ENCODE data around the gene CCDC120. TPM values are rescaled to one million over a fixed set of nuclear protein-coding genes. Genes with fewer than 3 reads are reported as not detected.
A peak's percentile ranks its signal among the peaks of the same experiment; 100 is the strongest.

Gene CCDC120
- total RNA-seq, 4 donors from 2014 or later: 0.07 to 0.55 (median 0.40) TPM

DNA sequence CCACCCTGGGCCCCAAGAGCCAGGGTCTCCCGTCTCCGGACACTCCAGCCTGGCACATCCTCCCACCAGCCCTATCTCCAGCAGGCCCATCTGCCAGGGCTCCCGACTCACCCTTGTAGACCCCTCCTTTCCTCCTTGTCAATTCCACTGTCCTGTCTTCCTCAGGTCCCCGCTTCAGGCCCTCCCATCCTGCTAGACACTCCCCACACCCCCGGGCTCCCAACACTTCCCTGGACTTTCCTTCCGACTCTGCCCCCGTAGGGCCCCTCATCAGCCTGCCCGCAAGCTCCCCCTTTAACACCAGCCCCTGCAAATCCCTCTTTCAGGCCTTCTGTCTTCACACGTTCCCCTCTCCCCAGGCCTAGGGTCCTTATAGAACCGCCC is 13.9 kb downstream of the CCDC120 start:
- DNase-seq (no peak), ATAC-seq (no peak)
- H3K27ac ChIP-seq: no peak overlapping the region
- in situ Hi-C loops (cut with MboI; ENCODE audit: low sequenced_read_pairs in 4 of 4) (no loop called here), intact Hi-C loops (cut with DNase I; ENCODE audit: low total_unique reads) (no loop called here)
- no peaks in the 10 kb centered on the region for H3K27me3 ChIP-seq
- H3K36me3 ChIP-seq: peaks cover 0 to 18% of the 10 kb centered on the region in 2 donors
- H3K4me3 ChIP-seq: peak overlapping the region; percentile 9 to 63 (median 22)
- TF ChIP-seq POLR2A (IDR thresholded peaks at IDR 0.05): no peak
- TF ChIP-seq, protein P1, sequence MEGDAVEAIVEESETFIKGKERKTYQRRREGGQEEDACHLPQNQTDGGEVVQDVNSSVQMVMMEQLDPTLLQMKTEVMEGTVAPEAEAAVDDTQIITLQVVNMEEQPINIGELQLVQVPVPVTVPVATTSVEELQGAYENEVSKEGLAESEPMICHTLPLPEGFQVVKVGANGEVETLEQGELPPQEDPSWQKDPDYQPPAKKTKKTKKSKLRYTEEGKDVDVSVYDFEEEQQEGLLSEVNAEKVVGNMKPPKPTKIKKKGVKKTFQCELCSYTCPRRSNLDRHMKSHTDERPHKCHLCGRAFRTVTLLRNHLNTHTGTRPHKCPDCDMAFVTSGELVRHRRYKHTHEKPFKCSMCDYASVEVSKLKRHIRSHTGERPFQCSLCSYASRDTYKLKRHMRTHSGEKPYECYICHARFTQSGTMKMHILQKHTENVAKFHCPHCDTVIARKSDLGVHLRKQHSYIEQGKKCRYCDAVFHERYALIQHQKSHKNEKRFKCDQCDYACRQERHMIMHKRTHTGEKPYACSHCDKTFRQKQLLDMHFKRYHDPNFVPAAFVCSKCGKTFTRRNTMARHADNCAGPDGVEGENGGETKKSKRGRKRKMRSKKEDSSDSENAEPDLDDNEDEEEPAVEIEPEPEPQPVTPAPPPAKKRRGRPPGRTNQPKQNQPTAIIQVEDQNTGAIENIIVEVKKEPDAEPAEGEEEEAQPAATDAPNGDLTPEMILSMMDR (IDR thresholded peaks at IDR 0.05 in 4 of 5, conservative IDR thresholded peaks at IDR 0.05 in 1 of 5): no peak
- H3K9me3 ChIP-seq: no peaks in the 10 kb centered on the region
- H3K4me1 ChIP-seq: peaks cover 8 to 17% of the 10 kb centered on the region in 2 donors

DNA sequence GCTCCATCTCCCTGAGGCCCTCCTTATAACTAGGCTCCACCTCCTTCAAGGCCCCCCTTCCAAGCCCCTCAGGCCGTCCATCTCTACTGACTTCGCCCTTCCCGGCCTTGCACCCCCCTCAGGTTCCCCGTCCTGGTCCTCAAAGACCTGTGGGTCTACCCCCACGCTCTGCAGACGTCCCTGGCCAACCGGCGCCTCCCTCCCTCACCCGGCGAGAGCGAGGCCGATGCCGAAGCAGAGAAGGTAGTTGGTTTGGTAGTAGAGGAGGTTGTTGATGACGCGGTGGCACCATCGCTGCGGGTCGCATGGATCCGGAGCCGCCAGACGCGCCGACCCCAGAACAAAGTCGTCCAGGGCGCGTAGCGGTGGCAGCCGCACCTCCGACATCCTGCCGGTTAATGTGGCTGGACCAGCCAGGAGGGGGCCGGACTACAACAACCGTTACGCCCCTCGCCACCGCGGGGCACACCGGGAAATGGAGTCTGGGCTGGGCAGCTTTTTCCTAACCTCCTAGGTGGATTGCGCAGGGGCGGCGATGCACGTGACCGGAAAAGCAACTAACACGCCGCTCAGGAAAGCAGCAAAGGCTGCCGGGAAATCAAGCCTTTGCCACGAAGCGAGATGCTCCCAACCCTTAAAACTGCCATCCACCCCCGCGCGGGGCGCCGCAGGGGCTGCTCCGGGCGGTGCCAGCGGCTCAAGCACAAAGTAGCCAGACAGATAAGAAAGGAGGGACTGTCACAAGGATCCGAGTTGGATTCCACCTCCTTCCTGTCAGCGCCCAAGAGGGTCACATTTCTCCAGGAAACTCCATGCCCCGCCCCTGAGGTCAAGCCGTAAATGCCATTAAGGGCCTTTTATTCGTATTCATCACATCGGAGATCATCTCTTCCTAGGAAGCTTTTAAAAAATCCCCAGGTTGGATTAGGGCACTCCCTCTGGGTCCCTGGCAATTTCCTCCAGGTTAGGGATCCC is 15.1 kb downstream of the CCDC120 start, which contains the start of gene PRAF2:
Gene PRAF2 (minus strand): TSS at position 402 of the 975 bp plus-strand sequence. CDS start 15 bp downstream, at position 387.
- no peaks in the 10 kb centered on the region for H3K27me3 ChIP-seq
- peak within 1 kb of the TSS; percentile 60 to 72 (median 65) for H3K4me3 ChIP-seq
- in situ Hi-C loops (cut with MboI; ENCODE audit: low sequenced_read_pairs in 4 of 4): no loop called here
- intact Hi-C loops (cut with DNase I; ENCODE audit: low total_unique reads): loop anchor here (1.0 kb wide), 1 partner anchor 31 kb away; the partner anchor contains the start of gene TFE3
- peaks cover 8 to 19% of the 10 kb centered on the region in 2 donors for H3K4me1 ChIP-seq
- TF ChIP-seq, protein P1 (IDR thresholded peaks at IDR 0.05 in 4 of 5, conservative IDR thresholded peaks at IDR 0.05 in 1 of 5): peak in 1 of 5 experiments; percentile 22
- peak; percentile 47 to 48 for TF ChIP-seq POLR2A (IDR thresholded peaks at IDR 0.05)
- peak within 1 kb of the TSS; percentile 78 to 88 (median 81) for H3K27ac ChIP-seq
- peaks cover 0 to 21% of the 10 kb centered on the region in 2 donors for H3K36me3 ChIP-seq
- ATAC-seq (peak; percentile 97 to 98), DNase-seq (peak; percentile 86 to 92)
- no peaks in the 10 kb centered on the region for H3K9me3 ChIP-seq

DNA sequence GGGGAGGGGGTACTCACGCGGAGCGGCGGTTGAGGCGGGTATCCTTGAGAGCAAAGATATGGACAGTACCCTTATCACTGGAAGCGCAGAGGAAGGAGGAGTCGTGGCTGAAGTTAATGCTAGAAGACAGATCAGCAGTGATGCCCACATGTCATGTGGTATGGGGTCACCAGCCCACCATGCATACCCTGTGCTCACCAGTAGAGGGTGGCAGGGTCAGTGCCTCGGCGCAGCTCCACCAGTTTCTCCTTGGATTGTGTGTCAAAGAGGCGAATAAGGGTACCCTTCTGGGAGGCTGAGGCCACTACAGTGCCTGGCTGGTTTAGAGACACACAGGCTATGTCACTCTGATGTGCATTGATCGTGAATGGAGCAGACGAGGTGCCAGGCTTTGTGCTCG is 16.5 kb downstream of the CCDC120 start:
- ATAC-seq: no peak
- Histone ChIP-seq H3K36me3 (peaks cover 0 to 21% of the 10 kb centered on the region in 2 donors), H3K27me3 (no peaks in the 10 kb centered on the region), H3K4me3 (no peak overlapping the region), H3K4me1 (peaks cover 8 to 22% of the 10 kb centered on the region in 2 donors), H3K27ac (no peak overlapping the region), H3K9me3 (no peaks in the 10 kb centered on the region)
- TF ChIP-seq, protein P1 (IDR thresholded peaks at IDR 0.05 in 4 of 5, conservative IDR thresholded peaks at IDR 0.05 in 1 of 5): no peak
- TF ChIP-seq POLR2A (IDR thresholded peaks at IDR 0.05): no peak
- no peak for DNase-seq
- intact Hi-C loops (cut with DNase I; ENCODE audit: low total_unique reads) (no loop called here), in situ Hi-C loops (cut with MboI; ENCODE audit: low sequenced_read_pairs in 4 of 4) (no loop called here)

DNA sequence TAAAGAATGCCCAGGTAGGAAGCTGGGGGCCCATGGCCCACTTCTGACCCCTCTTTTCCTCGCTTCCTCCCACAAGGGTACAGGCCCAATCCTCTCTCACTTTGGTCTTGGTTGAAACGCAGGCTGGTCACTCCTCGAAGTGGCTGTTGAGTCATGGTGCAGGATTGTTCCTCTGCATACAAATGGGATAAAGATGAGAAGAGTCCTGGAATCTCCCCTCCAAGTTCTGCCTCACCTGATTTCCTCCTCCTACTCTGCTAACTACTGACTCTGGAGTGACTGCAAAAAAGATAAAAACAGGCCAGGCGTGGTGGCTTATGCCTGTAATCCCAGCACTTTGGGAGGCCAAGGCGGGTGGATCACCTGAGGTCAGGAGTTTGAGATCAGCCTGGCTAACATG is 19.1 kb downstream of the CCDC120 start:
- in situ Hi-C loops (cut with MboI; ENCODE audit: low sequenced_read_pairs in 4 of 4): no loop called here
- H3K4me1 ChIP-seq: peaks cover 6 to 20% of the 10 kb centered on the region in 2 donors
- TF ChIP-seq, protein P1 (IDR thresholded peaks at IDR 0.05 in 4 of 5, conservative IDR thresholded peaks at IDR 0.05 in 1 of 5): no peak
- no peak for TF ChIP-seq POLR2A (IDR thresholded peaks at IDR 0.05)
- intact Hi-C loops (cut with DNase I; ENCODE audit: low total_unique reads): loop anchor here (2.0 kb wide), 1 partner anchor 23 kb away; no protein-coding TSS in a partner anchor
- no peak overlapping the region for H3K4me3 ChIP-seq
- ATAC-seq (no peak), DNase-seq (no peak)
- peak overlapping the region in 3 of 4 donors; percentile 88 to 97 (median 95) for H3K27ac ChIP-seq
- peaks cover 0 to 21% of the 10 kb centered on the region in 2 donors for H3K36me3 ChIP-seq
- no peaks in the 10 kb centered on the region for H3K27me3 ChIP-seq
- H3K9me3 ChIP-seq: no peaks in the 10 kb centered on the region

All from gastrocnemius medialis (tissue), 4 donors.